ENCODE measurements around the gene TRAF1.

TRAF1 gene

DNA sequence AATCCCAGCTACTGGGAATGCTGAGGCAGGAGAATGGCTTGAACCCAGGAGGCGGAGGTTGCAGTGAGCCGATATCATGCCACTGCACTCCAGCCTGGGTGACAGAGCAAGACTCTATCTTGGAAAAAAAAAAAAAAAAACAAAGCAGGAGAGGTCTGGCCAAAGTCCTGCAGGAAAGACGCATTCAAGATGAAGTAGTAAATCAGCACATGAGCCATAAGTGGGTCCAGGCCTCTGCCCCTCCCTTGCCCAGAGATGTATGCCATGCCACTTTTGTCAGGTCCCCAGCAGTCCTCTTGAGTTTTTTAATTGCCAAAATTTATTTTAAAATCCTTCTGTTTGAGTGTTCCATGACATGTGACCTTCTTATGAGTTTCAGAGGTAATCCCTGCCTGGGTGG is 41.1 kb downstream of the TRAF1 start:
- no peak for DNase-seq

DNA sequence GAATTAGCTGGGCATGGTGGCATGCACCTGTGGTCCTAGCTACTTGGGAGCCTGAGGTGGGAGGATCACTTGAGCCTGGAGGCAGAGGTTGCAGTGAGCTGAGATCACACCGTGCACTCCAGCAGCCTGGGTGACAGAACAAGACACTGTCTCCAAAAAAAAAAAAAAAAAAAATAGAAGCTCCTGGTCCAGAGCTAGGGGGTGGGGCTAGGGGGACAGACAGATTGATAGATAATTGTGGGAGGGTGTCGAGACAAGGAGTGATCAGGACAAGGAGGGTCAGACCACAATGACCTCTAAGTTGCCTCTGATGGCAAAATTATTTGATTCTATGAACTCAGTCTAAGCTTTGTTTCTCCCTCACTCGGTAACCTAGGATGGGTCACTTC is 43.0 kb downstream of the TRAF1 start:
- no peak for DNase-seq

- DNase-seq: no peak
Measured at GRCh38 chr9:120882935-120883607, 43.5 kb downstream of the TRAF1 start.

DNA sequence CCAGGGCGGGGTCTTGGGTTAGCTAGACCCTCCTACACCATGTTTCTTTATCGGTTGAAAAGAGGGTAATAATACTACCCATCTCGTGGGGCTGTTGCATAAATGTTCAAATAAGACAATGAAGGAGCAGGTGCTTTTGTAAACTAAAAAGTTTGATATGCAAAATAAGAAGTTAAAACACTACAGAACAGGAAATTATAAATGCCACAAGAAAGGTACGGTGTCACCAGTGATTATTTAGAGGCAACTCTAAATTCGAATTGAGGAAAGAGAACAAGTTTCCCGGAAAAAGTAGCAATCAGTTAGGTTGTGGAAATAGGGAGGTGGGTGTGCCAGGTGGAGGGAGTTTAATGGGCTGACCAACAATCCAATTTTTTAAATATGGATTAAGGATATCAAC is 47.1 kb downstream of the TRAF1 start:
- DNase-seq: no peak

- DNase-seq: no peak
Measured at GRCh38 chr9:120878188-120879130, 48.1 kb downstream of the TRAF1 start.

DNA sequence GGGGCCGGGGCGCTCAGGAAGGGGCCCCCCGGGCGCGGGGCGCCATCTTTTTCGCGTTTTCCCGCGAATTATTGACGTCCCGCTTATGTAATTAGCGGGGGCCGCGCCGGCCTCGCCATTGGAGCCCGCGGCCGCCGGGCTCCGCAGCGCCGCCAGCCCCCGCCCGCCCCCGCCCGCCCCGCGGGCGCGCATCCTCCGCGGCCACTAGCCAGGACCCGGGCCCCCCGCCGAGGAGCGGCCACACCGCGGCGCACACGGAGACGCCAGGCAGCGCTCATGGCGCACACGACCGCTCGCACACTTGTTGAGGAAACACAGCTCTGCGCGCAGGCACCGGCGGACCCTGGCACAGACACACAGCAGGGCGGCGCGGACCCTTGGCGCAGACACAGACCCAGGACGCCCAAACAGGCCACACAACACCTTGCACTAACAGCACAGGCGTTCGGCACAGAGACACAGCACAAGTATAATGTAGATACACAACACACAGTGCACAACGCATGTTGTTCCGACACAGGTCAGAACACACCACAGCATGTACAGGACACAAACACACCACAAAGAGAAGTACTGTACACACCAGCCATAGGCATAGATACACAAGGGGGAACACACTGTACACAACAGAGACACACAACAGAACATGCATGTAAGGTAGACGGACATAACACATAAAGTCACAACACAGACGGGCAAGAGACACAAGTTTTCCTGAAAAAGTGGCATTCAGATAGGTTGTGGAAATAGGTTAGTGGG is 49.1 kb downstream of the TRAF1 start:
- DNase-seq: peak; percentile 57

DNA sequence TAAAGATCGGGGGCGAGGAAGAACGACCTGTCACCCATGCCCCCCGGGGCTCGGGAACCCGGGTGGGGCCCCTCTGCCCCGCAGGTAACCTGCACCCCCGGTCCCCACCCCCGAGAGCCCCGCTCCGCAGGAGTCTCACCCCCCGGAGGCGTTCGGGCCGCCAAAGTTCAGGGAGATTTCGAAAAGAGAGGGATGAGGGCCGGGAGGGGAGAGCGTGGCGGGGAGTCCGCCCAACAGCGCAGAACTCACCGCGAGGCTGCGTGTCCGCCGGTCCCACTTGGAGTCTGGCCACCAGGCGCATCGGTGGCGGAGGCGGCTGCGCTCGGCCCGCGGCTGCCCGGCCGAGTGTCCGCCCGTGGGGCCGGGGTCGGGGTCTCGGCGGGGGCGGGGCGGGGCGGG is 49.8 kb downstream of the TRAF1 start, which contains the start of gene PHF19:
TSS of gene PHF19 (minus strand) at position 347 of the 399 bp plus-strand sequence. CDS start 2,447 bp downstream, outside the sequence.
- DNase-seq: no peak

DNA sequence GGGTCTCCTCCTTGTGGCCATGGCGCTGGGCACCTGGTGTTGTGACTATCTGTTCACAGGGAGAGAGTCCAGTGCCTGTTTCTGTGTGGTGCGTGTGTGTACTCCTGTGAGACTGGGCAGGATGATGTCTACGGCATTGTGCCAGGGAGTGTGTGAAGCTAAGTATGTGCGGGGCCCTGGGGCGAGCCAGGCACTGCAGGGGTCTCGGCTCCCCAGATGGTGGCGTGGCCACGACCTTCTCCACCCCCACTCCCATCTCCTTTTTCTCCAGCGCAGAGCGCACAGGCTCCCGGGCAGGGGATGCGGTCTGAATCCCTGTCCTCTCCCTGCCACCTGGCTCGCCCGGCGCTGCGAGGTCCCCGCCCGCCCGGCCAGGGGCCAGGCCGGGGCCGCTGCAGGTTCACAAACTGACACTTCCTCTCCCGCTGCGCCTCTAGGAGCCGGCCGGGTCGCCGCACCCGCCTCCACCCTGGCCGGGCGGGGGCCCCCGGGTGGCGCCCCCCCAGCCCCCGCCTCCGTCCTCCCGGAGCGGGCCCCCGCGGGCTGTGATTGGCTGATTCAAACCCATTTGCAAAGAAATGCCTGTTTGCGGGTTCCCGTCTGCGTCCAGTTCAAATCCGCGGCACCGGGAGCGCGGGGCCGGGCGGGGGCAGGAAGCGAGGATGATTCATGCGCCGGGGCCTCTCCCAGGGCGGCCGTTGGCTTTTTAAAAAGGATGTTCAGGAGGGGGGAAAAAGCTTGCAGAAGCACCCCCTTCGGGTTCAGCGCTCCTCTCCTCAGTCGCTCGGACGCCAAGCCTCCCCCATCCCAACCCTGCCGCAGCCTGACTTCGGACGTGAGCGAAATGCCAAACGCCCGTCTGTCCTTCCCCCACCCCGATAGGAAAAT is 50.4 kb downstream of the TRAF1 start:
- DNase-seq: peak; percentile 81

DNA sequence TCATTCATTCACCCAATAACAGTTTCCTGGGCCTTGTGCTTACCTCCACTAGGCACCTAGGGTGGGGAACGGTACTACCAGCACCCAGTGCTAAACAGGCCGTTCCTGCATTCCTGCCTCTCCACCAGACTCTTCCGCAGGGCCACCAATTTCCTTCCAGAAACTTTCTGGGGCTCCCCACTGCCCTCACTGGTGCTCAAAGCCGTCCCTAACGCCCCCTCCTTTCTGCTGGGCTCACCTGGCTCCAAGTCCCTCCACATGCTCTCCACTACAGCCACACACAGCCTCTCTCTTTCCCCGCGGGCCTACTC is 51.0 kb downstream of the TRAF1 start:
- no peak for DNase-seq

- DNase-seq: no peak
Measured at GRCh38 chr9:120875195-120875565, 51.4 kb downstream of the TRAF1 start.

DNA sequence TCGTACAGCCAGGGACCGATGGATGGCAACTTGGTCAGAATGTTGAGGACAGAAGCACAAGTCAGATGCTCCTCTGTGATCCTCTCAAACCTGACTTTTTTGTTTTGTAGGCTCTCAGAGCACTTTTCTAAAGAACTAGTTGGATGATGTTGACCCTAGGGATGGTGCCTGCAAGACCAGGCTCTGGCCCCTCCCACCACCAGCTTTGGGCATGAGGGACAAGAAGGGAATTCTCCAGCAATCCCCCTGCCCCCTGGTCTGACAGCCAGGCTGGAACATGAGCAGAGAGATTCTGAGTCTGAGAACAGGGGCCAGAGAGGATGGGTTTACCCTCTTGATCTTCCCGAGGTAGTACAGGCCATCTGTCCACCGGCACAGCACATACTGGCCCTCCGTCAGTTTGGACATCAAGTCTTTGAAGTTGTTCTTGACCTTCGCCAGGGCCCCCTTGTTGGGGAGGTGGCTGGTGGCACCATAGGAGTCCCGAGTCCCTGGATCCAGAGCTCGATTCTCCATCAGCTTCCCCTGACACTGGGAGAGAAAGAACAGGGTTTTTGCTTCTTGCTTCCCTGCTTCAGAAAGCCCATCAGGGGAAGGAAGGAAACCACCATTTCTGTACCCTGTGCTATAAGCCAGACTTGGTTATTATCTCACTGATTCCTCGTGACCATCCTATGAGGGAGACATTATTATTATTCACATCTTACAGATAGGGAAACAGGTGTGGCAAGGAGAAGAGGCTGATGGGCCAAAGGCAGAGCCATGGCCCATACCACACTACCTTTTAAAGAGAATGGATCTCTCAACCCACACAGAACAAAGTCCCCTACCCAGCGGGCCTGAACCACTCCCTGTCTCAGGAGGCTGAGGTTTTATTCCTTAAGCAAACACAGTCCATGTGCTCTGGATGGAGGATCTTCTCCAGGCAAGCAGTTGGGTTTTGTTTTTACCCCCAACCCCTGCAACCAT is 52.1 kb downstream of the TRAF1 start:
- no peak for DNase-seq

GRCh38 chr9:120873512-120873911 is 53.1 kb downstream of the TRAF1 start:
- DNase-seq: no peak

GRCh38 chr9:120872791-120873502 is 53.6 kb downstream of the TRAF1 start:
- no peak for DNase-seq

DNA sequence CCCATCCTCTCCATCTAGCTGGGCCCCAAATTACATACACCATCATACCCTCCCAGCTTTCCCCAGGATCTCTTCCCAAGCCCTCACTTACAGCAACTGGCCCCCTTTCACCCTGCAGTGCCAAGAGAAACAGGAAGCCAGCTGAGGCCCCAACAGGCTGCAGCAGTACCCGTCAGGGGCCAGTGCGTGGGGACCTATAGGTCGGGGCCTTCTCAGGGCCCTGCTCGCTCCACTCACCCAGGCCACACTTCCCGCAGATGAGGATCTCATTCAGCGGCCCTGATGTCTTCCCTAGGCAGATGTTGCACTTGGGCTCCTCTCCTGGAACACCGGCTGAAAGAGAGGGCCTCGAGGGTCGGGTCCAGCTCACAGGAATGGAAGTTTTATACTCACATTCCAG is 56.4 kb downstream of the TRAF1 start:
- DNase-seq: no peak

DNA sequence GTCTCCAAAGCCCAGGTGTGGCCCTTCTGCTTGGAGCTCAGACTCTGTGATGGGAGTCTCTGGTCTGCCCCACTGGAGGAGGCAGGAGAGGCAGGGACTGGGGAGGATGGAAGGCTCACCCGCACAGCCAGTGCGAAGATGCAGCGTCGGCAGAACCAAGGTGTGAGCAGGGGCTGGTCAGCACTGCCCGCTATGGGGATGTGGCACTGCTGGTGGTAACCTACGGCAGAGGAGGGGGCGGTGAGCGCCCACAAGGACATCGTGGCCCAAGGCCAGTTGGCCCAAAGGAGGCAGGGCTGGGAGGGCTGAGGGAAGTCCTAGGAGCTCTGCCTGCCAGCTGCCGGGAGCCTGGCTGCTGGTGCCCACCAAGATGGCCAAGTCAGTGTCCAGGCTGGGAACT is 56.9 kb downstream of the TRAF1 start:
- no peak for DNase-seq

DNA sequence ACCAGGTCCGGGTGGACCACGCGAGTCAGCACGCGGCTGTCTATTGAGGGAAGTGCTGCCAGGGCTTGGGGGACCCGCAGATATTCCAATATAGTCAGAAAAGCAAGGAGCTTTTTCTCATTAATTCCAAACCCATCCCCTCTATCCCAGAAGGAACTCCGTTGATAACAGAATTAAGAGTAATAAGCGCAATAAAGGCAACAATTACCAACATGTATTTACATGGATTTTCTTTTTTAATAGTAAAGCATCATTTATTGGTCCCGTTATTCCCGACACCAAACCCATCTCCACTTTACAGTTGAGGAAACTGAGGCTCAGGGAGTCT is 57.3 kb downstream of the TRAF1 start:
- DNase-seq: no peak

DNA sequence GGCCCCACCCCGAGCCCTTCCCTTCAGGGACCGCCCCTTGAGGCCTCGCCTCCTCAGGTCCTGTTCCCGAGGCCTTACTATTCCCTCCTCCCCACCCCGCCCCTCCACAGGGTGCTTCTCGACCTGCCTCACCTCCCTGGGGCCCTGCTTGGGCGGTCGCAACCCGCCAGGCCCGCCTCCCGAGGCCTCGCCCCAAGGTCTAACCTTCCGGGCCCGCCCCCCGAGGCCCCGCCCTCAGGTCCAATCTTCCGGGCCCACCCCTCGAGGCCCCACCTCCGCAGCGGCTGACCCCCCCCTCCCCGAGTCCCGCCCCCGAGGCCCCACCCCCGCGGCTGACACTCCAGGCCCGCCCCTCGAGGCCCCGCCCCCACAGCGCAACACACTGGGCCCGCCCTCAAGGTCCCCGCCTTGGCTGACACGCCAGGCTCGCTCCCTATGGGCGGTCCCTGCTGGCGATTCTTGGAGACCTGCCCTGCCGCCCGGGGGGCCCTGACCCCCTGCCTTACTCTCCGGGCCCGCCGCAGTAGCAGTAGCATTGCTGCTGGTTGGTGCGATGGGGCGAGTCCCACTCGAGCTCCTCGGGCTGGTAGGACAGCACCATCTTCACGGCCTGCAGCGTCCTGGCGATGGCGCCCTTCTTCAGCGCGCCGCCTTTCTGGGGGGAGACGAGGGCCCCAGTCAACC is 57.8 kb downstream of the TRAF1 start:
- DNase-seq: peak; percentile 96

DNA sequence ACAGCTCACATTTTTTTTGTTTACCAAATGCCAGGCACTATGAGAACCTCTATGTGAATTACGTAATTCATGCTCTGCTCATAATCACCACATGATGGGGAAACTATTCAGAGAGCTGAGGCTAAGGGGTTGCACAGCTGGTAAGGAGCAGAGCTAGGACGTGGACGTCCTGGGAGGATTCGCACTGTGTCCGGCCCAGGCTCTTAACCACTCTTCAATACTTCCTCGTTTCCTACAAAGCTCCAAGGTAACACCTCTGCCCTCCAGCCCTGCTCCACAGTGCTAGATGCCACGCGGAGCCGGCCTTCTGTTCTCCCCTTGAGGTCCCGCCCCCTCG is 58.3 kb downstream of the TRAF1 start:
- DNase-seq: no peak

GRCh38 chr9:120867676-120868338 is 58.8 kb downstream of the TRAF1 start:
- DNase-seq: no peak

GRCh38 chr9:120866651-120867050 is 59.9 kb downstream of the TRAF1 start:
- no peak for DNase-seq

Data from activated effector memory CD4-positive, alpha-beta T cell treated with Interleukin-2 at 50 U/mL for 16 hours (primary cell).